Measurements from ENCODE around the gene ARHGAP9.

GRCh38 chr12:57434517-57435223 is 45.0 kb downstream of the ARHGAP9 start, which contains the start of gene INHBC:
- TF ChIP-seq, protein P1, sequence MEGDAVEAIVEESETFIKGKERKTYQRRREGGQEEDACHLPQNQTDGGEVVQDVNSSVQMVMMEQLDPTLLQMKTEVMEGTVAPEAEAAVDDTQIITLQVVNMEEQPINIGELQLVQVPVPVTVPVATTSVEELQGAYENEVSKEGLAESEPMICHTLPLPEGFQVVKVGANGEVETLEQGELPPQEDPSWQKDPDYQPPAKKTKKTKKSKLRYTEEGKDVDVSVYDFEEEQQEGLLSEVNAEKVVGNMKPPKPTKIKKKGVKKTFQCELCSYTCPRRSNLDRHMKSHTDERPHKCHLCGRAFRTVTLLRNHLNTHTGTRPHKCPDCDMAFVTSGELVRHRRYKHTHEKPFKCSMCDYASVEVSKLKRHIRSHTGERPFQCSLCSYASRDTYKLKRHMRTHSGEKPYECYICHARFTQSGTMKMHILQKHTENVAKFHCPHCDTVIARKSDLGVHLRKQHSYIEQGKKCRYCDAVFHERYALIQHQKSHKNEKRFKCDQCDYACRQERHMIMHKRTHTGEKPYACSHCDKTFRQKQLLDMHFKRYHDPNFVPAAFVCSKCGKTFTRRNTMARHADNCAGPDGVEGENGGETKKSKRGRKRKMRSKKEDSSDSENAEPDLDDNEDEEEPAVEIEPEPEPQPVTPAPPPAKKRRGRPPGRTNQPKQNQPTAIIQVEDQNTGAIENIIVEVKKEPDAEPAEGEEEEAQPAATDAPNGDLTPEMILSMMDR (IDR thresholded peaks at IDR 0.05) = no peak
- TF ChIP-seq POLR2A (IDR thresholded peaks at IDR 0.05) = no peak
